ENCODE data around the gene MVD. TPM values are rescaled to one million over a fixed set of nuclear protein-coding genes. Genes with fewer than 3 reads are reported as not detected.

The MVD gene
- total RNA-seq, 1 donor from 2014 or later: 71.8 TPM

DNA sequence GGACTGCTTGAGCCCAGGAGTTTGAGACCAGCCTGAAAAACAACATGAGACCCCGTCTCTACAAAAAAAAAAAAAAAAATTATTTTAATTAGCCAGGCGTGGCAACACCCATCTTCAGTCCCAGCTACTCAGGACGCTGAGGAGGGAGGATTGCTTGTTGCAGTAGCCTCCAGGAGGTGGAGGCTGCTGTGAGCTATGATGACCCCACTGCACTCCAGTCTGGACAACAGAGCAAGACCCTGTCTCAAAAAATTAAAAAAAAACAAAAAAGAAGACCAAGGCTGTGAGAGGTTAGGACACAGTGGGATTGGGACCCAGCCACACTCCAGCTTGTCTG, 24.8 kb upstream of the MVD start:
- Histone ChIP-seq H3K4me1 (peaks cover 56% of the 10 kb centered on the region), H3K9me3 (no peaks in the 10 kb centered on the region), H3K36me3 (no peaks in the 10 kb centered on the region), H3K4me3 (no peak overlapping the region), H3K27ac (no peak overlapping the region), H3K27me3 (ENCODE audit: low read depth) (peaks cover 58% of the 10 kb centered on the region)
- TF ChIP-seq, protein P1, sequence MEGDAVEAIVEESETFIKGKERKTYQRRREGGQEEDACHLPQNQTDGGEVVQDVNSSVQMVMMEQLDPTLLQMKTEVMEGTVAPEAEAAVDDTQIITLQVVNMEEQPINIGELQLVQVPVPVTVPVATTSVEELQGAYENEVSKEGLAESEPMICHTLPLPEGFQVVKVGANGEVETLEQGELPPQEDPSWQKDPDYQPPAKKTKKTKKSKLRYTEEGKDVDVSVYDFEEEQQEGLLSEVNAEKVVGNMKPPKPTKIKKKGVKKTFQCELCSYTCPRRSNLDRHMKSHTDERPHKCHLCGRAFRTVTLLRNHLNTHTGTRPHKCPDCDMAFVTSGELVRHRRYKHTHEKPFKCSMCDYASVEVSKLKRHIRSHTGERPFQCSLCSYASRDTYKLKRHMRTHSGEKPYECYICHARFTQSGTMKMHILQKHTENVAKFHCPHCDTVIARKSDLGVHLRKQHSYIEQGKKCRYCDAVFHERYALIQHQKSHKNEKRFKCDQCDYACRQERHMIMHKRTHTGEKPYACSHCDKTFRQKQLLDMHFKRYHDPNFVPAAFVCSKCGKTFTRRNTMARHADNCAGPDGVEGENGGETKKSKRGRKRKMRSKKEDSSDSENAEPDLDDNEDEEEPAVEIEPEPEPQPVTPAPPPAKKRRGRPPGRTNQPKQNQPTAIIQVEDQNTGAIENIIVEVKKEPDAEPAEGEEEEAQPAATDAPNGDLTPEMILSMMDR (IDR thresholded peaks at IDR 0.05): no peak
- ATAC-seq (no peak), DNase-seq (no peak)
- intact Hi-C loops (cut with DNase I): no loop called here

GRCh38 chr16:88687254-88687576, 24.3 kb upstream of the MVD start:
- intact Hi-C loops (cut with DNase I): no loop called here
- no peak overlapping the region for H3K4me3 ChIP-seq
- no peaks in the 10 kb centered on the region for H3K9me3 ChIP-seq
- H3K4me1 ChIP-seq: peaks cover 55% of the 10 kb centered on the region
- DNase-seq (peak; percentile 41), ATAC-seq (no peak)
- TF ChIP-seq, protein P1 (IDR thresholded peaks at IDR 0.05): no peak
- peaks cover 58% of the 10 kb centered on the region for H3K27me3 ChIP-seq (ENCODE audit: low read depth)
- no peaks in the 10 kb centered on the region for H3K36me3 ChIP-seq
- no peak overlapping the region for H3K27ac ChIP-seq

GRCh38 chr16:88686439-88687253, 23.8 kb upstream of the MVD start, which contains the start of gene SNAI3:
SNAI3 (minus strand) TSS chr16:88686507; CDS start chr16:88686406, 101 bp downstream.
- no peaks in the 10 kb centered on the region for H3K9me3 ChIP-seq
- peaks cover 58% of the 10 kb centered on the region for H3K27me3 ChIP-seq (ENCODE audit: low read depth)
- H3K36me3 ChIP-seq: no peaks in the 10 kb centered on the region
- peak within 1 kb of the TSS; percentile 78 for H3K4me3 ChIP-seq
- intact Hi-C loops (cut with DNase I): no loop called here
- peak within 1 kb of the TSS; percentile 78 for H3K27ac ChIP-seq
- peaks cover 55% of the 10 kb centered on the region for H3K4me1 ChIP-seq
- peak; percentile 95 to 96 for ATAC-seq
- peak; percentile 92 for DNase-seq
- TF ChIP-seq, protein P1 (IDR thresholded peaks at IDR 0.05): no peak

GRCh38 chr16:88686062-88686438, 23.2 kb upstream of the MVD start:
- H3K4me3 ChIP-seq: peak overlapping the region; percentile 78
- H3K27ac ChIP-seq: peak overlapping the region; percentile 78

GRCh38 chr16:88685156-88686061, 22.5 kb upstream of the MVD start:
- intact Hi-C loops (cut with DNase I): no loop called here
- H3K27me3 ChIP-seq (ENCODE audit: low read depth): peaks cover 53% of the 10 kb centered on the region
- H3K4me1 ChIP-seq: peaks cover 55% of the 10 kb centered on the region
- H3K36me3 ChIP-seq: peaks cover 4% of the 10 kb centered on the region
- DNase-seq: peak; percentile 61
- TF ChIP-seq, protein P1 (IDR thresholded peaks at IDR 0.05): peak; percentile 54
- peak overlapping the region; percentile 78 for H3K27ac ChIP-seq
- H3K4me3 ChIP-seq: peak overlapping the region; percentile 78
- no peaks in the 10 kb centered on the region for H3K9me3 ChIP-seq
- ATAC-seq: peak; percentile 1 to 6

More at GRCh38 chr16:88686062-88686438, 23.2 kb upstream of the MVD start:
- DNase-seq: peak; percentile 74
- Histone ChIP-seq H3K4me1 (peaks cover 55% of the 10 kb centered on the region), H3K36me3 (no peaks in the 10 kb centered on the region), H3K9me3 (no peaks in the 10 kb centered on the region), H3K27me3 (ENCODE audit: low read depth) (peaks cover 58% of the 10 kb centered on the region)
- peak; percentile 77 for ATAC-seq
- intact Hi-C loops (cut with DNase I): no loop called here
- TF ChIP-seq, protein P1 (IDR thresholded peaks at IDR 0.05): no peak

All from lower lobe of right lung (tissue), 2 donors.